Fibroblast of villous mesenchyme (primary cell): Measurements from ENCODE around the gene DNAJC17. TPM values are rescaled to one million over a fixed set of nuclear protein-coding genes. Genes with fewer than 3 reads are reported as not detected.

Source experiments
- DNase-seq: peaks from one replicate; pipeline ENCODE4 v3.0.0-alpha.2; 2010; ENCODE audit warnings: low read depth
- H3K4me3 ChIP-seq: 2 replicates; pipeline ENCODE4 v1.5.1; 2011; ENCODE audit warnings: low read depth, mild to moderate bottlenecking, low read length
- CTCF ChIP-seq: IDR thresholded peaks from 2 replicates; pipeline ENCODE4 v1.5.1; 2012; ENCODE audit warnings: low read depth, mild to moderate bottlenecking, low read length; ENCODE audit not compliant: insufficient read depth
- total RNA-seq: library from RNA; depleted of rRNA; stranded (reverse); fragments of >200 nt; gene quantifications from 2 replicates; pipeline ENCODE4 v1.2.3, GENCODE V29; 2012

Gene DNAJC17
- total RNA-seq, 1 donor, result 30.7 TPM

GRCh38 chr15:40792394-40792793 lies 14.9 kb downstream of the DNAJC17 start:
- TF ChIP-seq CTCF, result no peak
- DNase-seq, result no peak
- no peak overlapping the region for H3K4me3 ChIP-seq

- peak; percentile 27 for DNase-seq
- no peak overlapping the region for H3K4me3 ChIP-seq
- no peak for TF ChIP-seq CTCF
Observed at GRCh38 chr15:40790718-40791117, 16.6 kb downstream of the DNAJC17 start.

GRCh38 chr15:40789999-40790398 lies 17.3 kb downstream of the DNAJC17 start:
- H3K4me3 ChIP-seq, result no peak overlapping the region
- TF ChIP-seq CTCF, result no peak
- DNase-seq, result no peak

GRCh38 chr15:40789119-40789518 lies 18.2 kb downstream of the DNAJC17 start:
- TF ChIP-seq CTCF, result no peak
- no peak for DNase-seq
- H3K4me3 ChIP-seq, result no peak overlapping the region

GRCh38 chr15:40787991-40788390 lies 19.3 kb downstream of the DNAJC17 start:
- TF ChIP-seq CTCF, result no peak
- no peak overlapping the region for H3K4me3 ChIP-seq
- no peak for DNase-seq

- DNase-seq, result peak; percentile 63
- H3K4me3 ChIP-seq, result no peak overlapping the region
- no peak for TF ChIP-seq CTCF
Observed at GRCh38 chr15:40787344-40787841, 19.9 kb downstream of the DNAJC17 start.

- no peak for TF ChIP-seq CTCF
- DNase-seq, result no peak
- H3K4me3 ChIP-seq, result no peak overlapping the region
Observed at GRCh38 chr15:40785814-40786213, 21.5 kb downstream of the DNAJC17 start.
